H9 (cell line): ENCODE measurements around the gene SCYGR7. TPM values are rescaled to one million over a fixed set of nuclear protein-coding genes. Genes with fewer than 3 reads are reported as not detected.
"Not testable (repeated sequence)": the region's sequence is repeated elsewhere in the genome, so short reads cannot be mapped to it uniquely, and the experiment has no call there.

Experiments used
- DNase-seq: peaks from one replicate; pipeline ENCODE4 v3.0.0-alpha.2; 2017
- H2AFZ ChIP-seq: one replicate; pipeline ENCODE4 v1.6.1; 2013; ENCODE audit warnings: mild to moderate bottlenecking, low read length, control low read depth, moderate library complexity
- H2AK5ac ChIP-seq: 2 replicates; pipeline ENCODE4 v1.6.1; 2013; ENCODE audit warnings: low read length, control low read depth, mixed read lengths; ENCODE audit not compliant: insufficient read length
- H2BK120ac ChIP-seq: one replicate; pipeline ENCODE4 v1.6.1; 2013; ENCODE audit warnings: low read depth, mild to moderate bottlenecking, low read length, control low read depth, inconsistent platforms; ENCODE audit not compliant: poor library complexity, severe bottlenecking
- H2BK12ac ChIP-seq: 2 replicates; pipeline ENCODE4 v1.6.1; 2013; ENCODE audit warnings: low read length, control low read depth, mixed read lengths, low read depth; ENCODE audit not compliant: insufficient read length
- H2BK15ac ChIP-seq: 2 replicates; pipeline ENCODE4 v1.6.1; 2013; ENCODE audit warnings: low read depth, low read length, control low read depth
- H2BK20ac ChIP-seq: one replicate; pipeline ENCODE4 v1.6.1; 2013; ENCODE audit warnings: low read depth, mild to moderate bottlenecking, low read length, control low read depth, inconsistent platforms; ENCODE audit not compliant: poor library complexity, severe bottlenecking
- H2BK5ac ChIP-seq: 2 replicates; pipeline ENCODE4 v1.6.1; 2013; ENCODE audit warnings: low read length, control low read depth, mixed read lengths; ENCODE audit not compliant: insufficient read length
- H3K14ac ChIP-seq: 2 replicates; pipeline ENCODE4 v1.6.1; 2013; ENCODE audit warnings: low read length, control low read depth; ENCODE audit not compliant: insufficient read depth
- H3K18ac ChIP-seq: 2 replicates; pipeline ENCODE4 v1.6.1; 2013; ENCODE audit warnings: low read depth, mild to moderate bottlenecking, mixed read lengths, low read length, control low read depth; ENCODE audit not compliant: insufficient read length
- H3K23ac ChIP-seq: 2 replicates; pipeline ENCODE4 v1.6.1; 2013; ENCODE audit warnings: low read length, control low read depth, mixed read lengths, low read depth; ENCODE audit not compliant: insufficient read length
- H3K23me2 ChIP-seq: 2 replicates; pipeline ENCODE4 v1.6.1; 2013; ENCODE audit warnings: low read depth, mild to moderate bottlenecking, mixed read lengths, low read length, control low read depth; ENCODE audit not compliant: insufficient read length, poor library complexity, severe bottlenecking
- H3K27ac ChIP-seq: 2 replicates; pipeline ENCODE4 v1.5.1; 2013; ENCODE audit warnings: low read length, control low read depth, mixed read lengths, low read depth; ENCODE audit not compliant: insufficient read length
- H3K27me3 ChIP-seq: 2 replicates; pipeline ENCODE4 v1.6.1; 2013; ENCODE audit warnings: low read length, control low read depth, inconsistent platforms; ENCODE audit not compliant: insufficient read depth
- H3K4ac ChIP-seq: 2 replicates; pipeline ENCODE4 v1.6.1; 2013; ENCODE audit warnings: low read depth, mild to moderate bottlenecking, control low read depth, inconsistent platforms, low read length, moderate library complexity
- H3K4me1 ChIP-seq: 2 replicates; pipeline ENCODE4 v1.6.1; 2013; ENCODE audit warnings: low read length, control low read depth, inconsistent platforms; ENCODE audit not compliant: insufficient read depth
- H3K4me2 ChIP-seq: 2 replicates; pipeline ENCODE4 v1.6.1; 2013; ENCODE audit warnings: low read length, control low read depth, mixed read lengths; ENCODE audit not compliant: insufficient read length, insufficient read depth
- H3K56ac ChIP-seq: 2 replicates; pipeline ENCODE4 v1.6.1; 2013; ENCODE audit warnings: low read depth, mild to moderate bottlenecking, mixed read lengths, low read length, control low read depth; ENCODE audit not compliant: insufficient read length
- H3K79me1 ChIP-seq: 2 replicates; pipeline ENCODE4 v1.6.1; 2013; ENCODE audit warnings: low read depth, mild to moderate bottlenecking, moderate library complexity, low read length, control low read depth, inconsistent platforms; ENCODE audit not compliant: insufficient read depth, poor library complexity, severe bottlenecking
- H3K79me2 ChIP-seq: 2 replicates; pipeline ENCODE4 v1.6.1; 2013; ENCODE audit warnings: low read length, control low read depth, inconsistent platforms; ENCODE audit not compliant: insufficient read depth
- H3K9ac ChIP-seq: 2 replicates; pipeline ENCODE4 v1.6.1; 2013; ENCODE audit warnings: low read length, control low read depth, mixed read lengths; ENCODE audit not compliant: insufficient read length; ENCODE audit errors: extremely low read depth
- H3K9me3 ChIP-seq: one replicate; pipeline ENCODE4 v1.6.1; 2013; ENCODE audit warnings: low read depth, low read length, inconsistent platforms; ENCODE audit not compliant: control insufficient read depth
- H3T11ph ChIP-seq: one replicate; pipeline ENCODE4 v1.6.1; 2013; ENCODE audit warnings: mild to moderate bottlenecking, low read length, control low read depth, inconsistent platforms
- H4K20me1 ChIP-seq: one replicate; pipeline ENCODE4 v1.6.1; 2013; ENCODE audit not compliant: control insufficient read depth, insufficient read length, insufficient read depth
- H4K5ac ChIP-seq: 2 replicates; pipeline ENCODE4 v1.6.1; 2013; ENCODE audit warnings: low read depth, mild to moderate bottlenecking, mixed read lengths, low read length, control low read depth; ENCODE audit not compliant: insufficient read length
- H4K8ac ChIP-seq: replicated peaks from 2 replicates; pipeline ENCODE4 v1.6.1; 2013; ENCODE audit warnings: low read length, control low read depth, mixed read lengths, low read depth; ENCODE audit not compliant: insufficient read length
- H4K91ac ChIP-seq: 2 replicates; pipeline ENCODE4 v1.6.1; 2013; ENCODE audit warnings: low read depth, mild to moderate bottlenecking, moderate library complexity, mixed read lengths, low read length, control low read depth; ENCODE audit not compliant: insufficient read length
- H3K27ac Mint-ChIP-seq, 3 experiments: 2 replicates in 2 of 3; 3 replicates in 1 of 3; pipeline ENCODE4 v1.8.0; 2020 to 2021; ENCODE audit warnings: mixed read lengths in 3 of 3, mild to moderate bottlenecking in 1 of 3, moderate library complexity in 1 of 3
- H3K27me3 Mint-ChIP-seq: 2 replicates; pipeline ENCODE4 v1.8.0; 2021; ENCODE audit warnings: low read depth, mild to moderate bottlenecking, moderate library complexity, mixed read lengths
- H3K36me3 Mint-ChIP-seq, 3 experiments: 2 replicates in 2 of 3; 3 replicates in 1 of 3; pipeline ENCODE4 v1.8.0; 2020 to 2021; ENCODE audit warnings: low read depth in 3 of 3, mixed read lengths in 3 of 3; ENCODE audit not compliant: insufficient read depth in 1 of 3
- H3K4me1 Mint-ChIP-seq, 2 experiments: 2 replicates each; pipeline ENCODE4 v1.8.0; 2020; ENCODE audit warnings: mixed read lengths in 2 of 2
- H3K4me3 Mint-ChIP-seq, 2 experiments: 2 replicates in 1 of 2; 3 replicates in 1 of 2; pipeline ENCODE4 v1.8.0; 2020 to 2021; ENCODE audit warnings: mild to moderate bottlenecking in 2 of 2, mixed read lengths in 2 of 2, moderate library complexity in 1 of 2
- H3K9me3 Mint-ChIP-seq, 2 experiments: 2 replicates in 1 of 2; 3 replicates in 1 of 2; pipeline ENCODE4 v1.8.0; 2020; ENCODE audit warnings: mild to moderate bottlenecking in 2 of 2, mixed read lengths in 2 of 2, moderate library complexity in 1 of 2
- CTCF ChIP-seq: fragments of 200-600 bp; sonication (generic); conservative IDR thresholded peaks from 3 replicates; pipeline ENCODE4 v1.8.0; 2021; ENCODE audit warnings: antibody characterized with exemption, mild to moderate bottlenecking
- WGBS: extraction: QIAGEN DNeasy Blood & Tissue Kit; methylation state at CpG from one replicate; pipeline ENCODE4 v1.1.7; 2013; ENCODE audit warnings: missing lambda C conversion rate, low lambda C conversion rate, mixed read lengths; ENCODE audit not compliant: insufficient read length; ENCODE audit errors: extremely low coverage; 5-methylcytosine and 5-hydroxymethylcytosine counted together
- total RNA-seq: library from RNA; stranded (reverse); gene quantifications from 2 replicates; pipeline ENCODE4 v1.2.1, GENCODE V29; 2021

Gene SCYGR7
- total RNA-seq, 1 experiment from 2014 or later: not detected

DNA sequence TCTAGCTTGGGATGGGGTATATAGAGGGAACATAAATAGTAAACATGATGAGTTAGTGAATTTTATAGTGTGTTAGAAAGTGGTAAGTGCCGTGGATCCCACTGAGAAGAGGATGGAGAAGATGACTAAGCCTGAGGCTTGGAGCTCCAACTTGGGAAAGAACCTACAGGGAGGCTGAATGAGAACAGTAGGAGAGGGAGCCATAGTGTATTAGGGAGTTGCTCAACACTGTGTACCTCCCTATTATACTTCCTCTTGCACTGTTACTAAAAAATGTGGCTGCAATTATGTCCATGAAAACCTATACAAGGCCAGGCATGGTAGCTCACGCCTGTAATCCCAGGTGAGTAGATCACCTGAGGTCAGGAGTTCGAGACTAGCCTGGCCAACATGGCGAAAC, 7.5 kb upstream of the SCYGR7 start:
- peaks cover 5% of the 10 kb centered on the region for H3K23me2 ChIP-seq
- H2BK15ac ChIP-seq: no peak overlapping the region
- H4K20me1 ChIP-seq: no peaks in the 10 kb centered on the region
- H3K4ac ChIP-seq: no peak overlapping the region
- no peak overlapping the region for H3K23ac ChIP-seq
- no peak overlapping the region for H2AFZ ChIP-seq
- H4K8ac ChIP-seq: no peak overlapping the region
- WGBS: no CpG with 5 or more reads among the region's 4 CpGs
- no peaks in the 10 kb centered on the region for H3K27me3 ChIP-seq
- TF ChIP-seq CTCF: no peak
- H2BK5ac ChIP-seq: no peak overlapping the region
- H3K56ac ChIP-seq: no peak overlapping the region
- no peak overlapping the region for H3K27ac ChIP-seq
- H2BK12ac ChIP-seq: no peak overlapping the region
- H3K79me1 ChIP-seq: no peaks in the 10 kb centered on the region
- no peaks in the 10 kb centered on the region for H3K9me3 Mint-ChIP-seq
- H3K27me3 Mint-ChIP-seq: peaks cover 15% of the 10 kb centered on the region
- H2AK5ac ChIP-seq: no peak overlapping the region
- H4K5ac ChIP-seq: no peak overlapping the region
- no peak overlapping the region for H3K4me2 ChIP-seq
- H3K4me3 Mint-ChIP-seq: no peak overlapping the region
- H3K14ac ChIP-seq: no peak overlapping the region
- no peak overlapping the region for H3K18ac ChIP-seq
- H4K91ac ChIP-seq: no peak overlapping the region
- H2BK20ac ChIP-seq: no peak overlapping the region
- H3K4me1 ChIP-seq: no peaks in the 10 kb centered on the region
- H3K9ac ChIP-seq: no peak overlapping the region
- H3K9me3 ChIP-seq: no peaks in the 10 kb centered on the region
- DNase-seq: no peak
- H3K36me3 Mint-ChIP-seq: no peaks in the 10 kb centered on the region
- H3K27ac Mint-ChIP-seq: no peak overlapping the region
- H3K4me1 Mint-ChIP-seq: peaks cover 11 to 16% of the 10 kb centered on the region in 2 experiments
- no peaks in the 10 kb centered on the region for H3K79me2 ChIP-seq
- no peak overlapping the region for H3T11ph ChIP-seq
- no peak overlapping the region for H2BK120ac ChIP-seq

DNA sequence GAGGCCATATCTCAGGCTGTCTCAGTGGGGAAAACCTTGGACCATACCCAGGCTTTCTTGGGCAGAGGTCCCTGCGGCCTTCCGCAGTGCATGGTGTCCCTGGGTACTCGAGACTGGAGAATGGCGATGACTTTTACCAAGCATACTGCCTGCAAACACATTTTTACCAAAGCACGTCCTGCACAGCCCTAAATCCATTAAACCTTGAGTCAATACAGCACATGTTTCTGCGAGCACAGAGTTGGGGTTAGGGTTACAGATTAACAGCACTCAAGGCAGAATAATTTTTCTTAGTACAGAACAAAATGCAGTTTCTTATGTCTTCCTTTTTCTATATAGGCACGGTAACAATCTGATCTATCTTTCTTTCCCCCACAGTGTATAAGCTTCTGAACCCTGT, 5.3 kb upstream of the SCYGR7 start:
- H2BK20ac ChIP-seq, H3K56ac ChIP-seq, H3K9me3 ChIP-seq, H3T11ph ChIP-seq, H2BK120ac ChIP-seq, H3K4me2 ChIP-seq, H2BK15ac ChIP-seq, H3K27ac ChIP-seq, H3K4ac ChIP-seq, H3K27me3 Mint-ChIP-seq, H4K20me1 ChIP-seq, H3K23ac ChIP-seq, H3K18ac ChIP-seq, H4K91ac ChIP-seq, H3K23me2 ChIP-seq, H3K79me1 ChIP-seq, H4K5ac ChIP-seq, H3K4me1 ChIP-seq, H3K4me3 Mint-ChIP-seq, H3K79me2 ChIP-seq, H3K27me3 ChIP-seq, H3K9ac ChIP-seq, H2BK5ac ChIP-seq, H2BK12ac ChIP-seq, H3K36me3 Mint-ChIP-seq, H4K8ac ChIP-seq, H3K4me1 Mint-ChIP-seq, H3K9me3 Mint-ChIP-seq, H3K27ac Mint-ChIP-seq, H2AFZ ChIP-seq, H3K14ac ChIP-seq, DNase-seq, H2AK5ac ChIP-seq: not testable (repeated sequence)
- WGBS: no CpG with 5 or more reads among the region's 7 CpGs
